ENCODE data around the gene MPG. TPM values are rescaled to one million over a fixed set of nuclear protein-coding genes. Genes with fewer than 3 reads are reported as not detected.
A peak's percentile ranks its signal among the peaks of the same experiment; 100 is the strongest.
"Not testable (repeated sequence)": the region's sequence is repeated elsewhere in the genome, so short reads cannot be mapped to it uniquely, and the experiment has no call there.

The MPG gene
- total and polyA plus RNA-seq, 12 donors: 32.2 to 88.5 (median 41.1) TPM

DNA sequence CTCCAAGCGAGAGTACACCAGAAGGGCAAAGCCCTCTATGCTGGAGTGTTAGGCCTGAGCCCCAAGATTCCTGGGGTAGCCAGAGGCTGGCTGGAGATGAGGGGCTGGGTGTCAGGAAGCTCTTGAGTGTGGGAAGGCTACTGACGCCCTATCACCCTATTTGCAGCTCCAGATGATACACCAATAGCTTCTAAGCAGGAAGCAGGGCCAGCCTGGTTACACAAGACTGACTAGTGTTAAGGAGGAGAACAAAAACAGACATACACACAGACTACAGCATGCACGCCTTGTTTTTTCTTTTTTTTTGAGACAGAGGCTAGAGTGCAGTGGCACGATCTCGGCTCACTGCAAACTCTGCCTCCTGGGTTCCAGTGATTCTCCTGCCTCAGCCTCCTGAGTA is 40.5 kb upstream of the MPG start:
- 92% methylated on average over 5 of the region's 5 CpGs for WGBS, 2 donors
- TF ChIP-seq, protein P1, sequence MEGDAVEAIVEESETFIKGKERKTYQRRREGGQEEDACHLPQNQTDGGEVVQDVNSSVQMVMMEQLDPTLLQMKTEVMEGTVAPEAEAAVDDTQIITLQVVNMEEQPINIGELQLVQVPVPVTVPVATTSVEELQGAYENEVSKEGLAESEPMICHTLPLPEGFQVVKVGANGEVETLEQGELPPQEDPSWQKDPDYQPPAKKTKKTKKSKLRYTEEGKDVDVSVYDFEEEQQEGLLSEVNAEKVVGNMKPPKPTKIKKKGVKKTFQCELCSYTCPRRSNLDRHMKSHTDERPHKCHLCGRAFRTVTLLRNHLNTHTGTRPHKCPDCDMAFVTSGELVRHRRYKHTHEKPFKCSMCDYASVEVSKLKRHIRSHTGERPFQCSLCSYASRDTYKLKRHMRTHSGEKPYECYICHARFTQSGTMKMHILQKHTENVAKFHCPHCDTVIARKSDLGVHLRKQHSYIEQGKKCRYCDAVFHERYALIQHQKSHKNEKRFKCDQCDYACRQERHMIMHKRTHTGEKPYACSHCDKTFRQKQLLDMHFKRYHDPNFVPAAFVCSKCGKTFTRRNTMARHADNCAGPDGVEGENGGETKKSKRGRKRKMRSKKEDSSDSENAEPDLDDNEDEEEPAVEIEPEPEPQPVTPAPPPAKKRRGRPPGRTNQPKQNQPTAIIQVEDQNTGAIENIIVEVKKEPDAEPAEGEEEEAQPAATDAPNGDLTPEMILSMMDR (IDR thresholded peaks at IDR 0.05): no peak

DNA sequence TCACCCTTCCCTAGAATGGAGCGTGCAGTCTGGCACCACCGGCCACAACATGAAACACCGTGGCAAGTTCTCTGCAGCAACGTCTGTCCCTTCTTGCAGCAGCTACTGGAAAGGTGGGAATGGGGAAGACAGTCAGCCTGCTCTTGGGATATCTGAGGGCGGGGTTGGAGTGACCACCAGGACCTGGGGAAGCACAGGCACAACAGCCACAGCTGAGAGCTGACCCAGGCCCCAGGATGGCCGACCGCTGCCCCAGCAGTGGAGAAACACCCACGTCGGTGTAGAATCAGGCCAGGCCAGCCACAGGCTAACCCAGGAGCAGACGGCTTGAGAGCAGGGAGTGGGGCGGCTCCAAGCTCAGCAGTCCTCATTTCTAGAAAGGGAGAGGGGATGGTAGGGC is 39.8 kb upstream of the MPG start:
- H3K27ac ChIP-seq; H3K36me3 ChIP-seq; H3K9me3 ChIP-seq; H3K27me3 ChIP-seq; intact Hi-C loops (cut with DNase I); ATAC-seq; H3K4me3 ChIP-seq; DNase-seq: not testable (repeated sequence)
- H3K4me1 ChIP-seq: peaks cover 0 to 20% (median 0%) of the 10 kb centered on the region in 9 donors
- 81 to 94% methylated on average over 11 of the region's 11 CpGs for WGBS, 2 donors

More for the DNA sequence above, 40.5 kb upstream of the MPG start:
- Histone ChIP-seq H3K4me1 (peaks cover 0 to 20% (median 0%) of the 10 kb centered on the region in 9 donors), H3K4me3 (no peak overlapping the region), H3K27me3 (no peaks in the 10 kb centered on the region), H3K9me3 (no peaks in the 10 kb centered on the region), H3K36me3 (peaks cover 0 to 4% (median 0%) of the 10 kb centered on the region in 9 donors), H3K27ac (no peak overlapping the region)
- intact Hi-C loops (cut with DNase I): no loop called here
- DNase-seq: no peak
- no peak for ATAC-seq

DNA sequence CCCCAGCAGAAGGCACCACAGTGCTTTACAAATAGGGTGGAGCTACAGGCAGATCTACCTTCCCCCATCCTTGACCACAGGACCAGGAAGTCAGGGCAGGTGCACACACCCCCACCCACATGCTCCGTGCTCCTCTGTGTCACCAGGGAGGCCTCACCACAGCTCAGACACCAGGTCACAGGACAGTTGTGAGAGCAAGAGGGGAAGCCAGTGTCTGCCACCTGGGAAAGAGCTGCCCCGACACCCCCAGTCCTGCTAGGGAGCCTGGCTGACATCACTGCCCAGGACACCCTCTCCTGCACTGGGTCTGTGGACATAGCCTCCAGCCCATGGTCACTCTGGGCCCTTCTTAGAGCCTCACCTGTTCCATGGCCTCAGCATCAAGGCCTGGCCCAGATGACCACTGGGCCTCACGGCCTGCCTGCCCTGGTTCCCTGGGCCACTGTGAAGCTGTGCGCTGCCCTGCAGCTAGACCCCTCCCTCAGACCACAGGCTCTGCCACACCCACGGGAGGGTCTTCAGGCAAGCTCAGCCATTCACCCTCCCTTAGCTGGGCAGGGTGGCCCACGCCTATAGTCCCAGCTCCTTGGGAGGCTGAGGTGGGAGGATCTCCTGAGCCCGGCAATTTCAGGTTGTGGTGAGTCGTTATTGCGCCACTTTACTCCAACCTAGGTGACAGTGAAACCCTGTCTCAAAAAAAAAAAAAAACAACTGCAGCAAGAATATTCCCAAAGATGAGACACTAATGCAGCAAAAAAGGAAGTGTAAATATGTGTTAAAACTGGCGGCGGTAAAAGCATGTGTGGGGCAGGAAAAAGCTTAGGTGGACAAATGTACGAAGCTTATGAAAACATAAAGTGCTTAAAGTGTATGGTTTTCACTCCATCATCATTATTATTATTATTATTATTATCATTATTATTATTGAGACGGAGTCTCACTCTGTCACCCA is 38.8 kb upstream of the MPG start:
- intact Hi-C loops (cut with DNase I): no loop called here
- ATAC-seq (peak in 2 of 8 donors; percentile 9 to 11), DNase-seq (no peak)

DNA sequence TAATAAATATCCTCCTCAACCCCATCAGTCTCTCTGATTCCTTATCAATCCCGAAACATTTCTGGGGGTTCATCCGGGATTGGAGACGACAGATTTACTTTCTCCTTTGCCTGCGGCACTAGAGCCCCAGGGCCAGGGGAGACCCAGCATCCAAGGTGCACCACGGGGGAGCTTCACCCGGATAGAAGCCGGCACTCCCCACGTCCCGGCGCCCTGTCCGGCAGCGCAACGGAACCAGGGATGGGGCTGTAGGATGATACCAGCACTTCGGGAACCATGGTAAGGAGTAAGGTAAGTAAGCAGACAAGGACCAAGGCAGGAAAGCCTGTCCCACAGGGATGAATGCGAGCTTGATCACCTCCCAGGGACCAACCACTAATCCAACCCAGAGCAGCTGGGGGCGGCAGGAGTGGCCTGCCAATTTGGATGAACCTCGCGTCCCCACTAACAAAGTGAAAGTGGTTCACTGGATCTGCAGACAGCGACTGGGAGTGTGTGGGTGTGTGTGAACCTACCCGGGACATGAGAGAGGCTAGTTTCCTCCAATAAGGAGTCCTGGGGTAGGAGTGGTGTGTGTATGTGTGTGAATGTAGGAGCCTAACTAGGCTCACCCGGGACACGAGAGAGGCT is 36.5 kb upstream of the MPG start:
- H3K4me1 ChIP-seq: peaks cover 0 to 7% (median 0%) of the 10 kb centered on the region in 9 donors
- no peaks in the 10 kb centered on the region for H3K27me3 ChIP-seq
- peak overlapping the region in 8 of 10 donors; percentile 14 to 44 (median 38) for H3K4me3 ChIP-seq
- no peak for DNase-seq
- ATAC-seq: peak; percentile 29 to 74 (median 68)
- intact Hi-C loops (cut with DNase I): no loop called here
- H3K9me3 ChIP-seq: no peaks in the 10 kb centered on the region
- WGBS, 2 donors: 85 to 88% methylated on average over 22 of the region's 22 CpGs
- H3K36me3 ChIP-seq: peaks cover 0 to 36% (median 6%) of the 10 kb centered on the region in 9 donors
- TF ChIP-seq, protein P1 (IDR thresholded peaks at IDR 0.05): no peak
- H3K27ac ChIP-seq: no peak overlapping the region

More for the DNA sequence above, 38.8 kb upstream of the MPG start:
- peaks cover 0 to 12% (median 0%) of the 10 kb centered on the region in 9 donors for H3K36me3 ChIP-seq
- no peaks in the 10 kb centered on the region for H3K9me3 ChIP-seq
- H3K4me3 ChIP-seq: no peak overlapping the region
- H3K4me1 ChIP-seq: peaks cover 0 to 20% (median 0%) of the 10 kb centered on the region in 9 donors
- WGBS, 2 donors: 91% methylated on average over 13 of the region's 13 CpGs
- H3K27me3 ChIP-seq: no peaks in the 10 kb centered on the region
- H3K27ac ChIP-seq: peak overlapping the region in 1 of 10 donors; percentile 42
- TF ChIP-seq, protein P1 (IDR thresholded peaks at IDR 0.05): no peak
